SU-DHL-6 (cell line): ENCODE data around the gene SLC1A3.

Experiments used
- CTCF ChIP-seq: fragments of 200-600 bp; sonication (generic); IDR thresholded peaks from one replicate; pipeline ENCODE4 v1.5.1; 2017; ENCODE audit warnings: antibody characterized with exemption, mild to moderate bottlenecking, low read length, moderate library complexity; ENCODE audit not compliant: insufficient read depth, poor library complexity, severe bottlenecking
- EZH2phosphoT487 ChIP-seq: fragments of 200-600 bp; sonication (generic), shearing (Covaris generic); conservative IDR thresholded peaks from 2 replicates; pipeline ENCODE4 v1.6.1; 2018; ENCODE audit warnings: mild to moderate bottlenecking, antibody characterized with exemption, low read length, moderate library complexity, mixed read lengths

GRCh38 chr5:36623832-36624231, 17.4 kb downstream of the SLC1A3 start:
- TF ChIP-seq CTCF (no peak), EZH2phosphoT487 (no peak)
